GM21576 (cell line): ENCODE data around the gene LTB4R.

Experiments used
- ATAC-seq: cut with Tn5 transposase; IDR thresholded peaks from one replicate; pipeline ENCODE4 v1.9.1; 2021; ENCODE audit warnings: mild to moderate bottlenecking, moderate library complexity; ENCODE audit not compliant: unreplicated experiment

The LTB4R gene, protein sequence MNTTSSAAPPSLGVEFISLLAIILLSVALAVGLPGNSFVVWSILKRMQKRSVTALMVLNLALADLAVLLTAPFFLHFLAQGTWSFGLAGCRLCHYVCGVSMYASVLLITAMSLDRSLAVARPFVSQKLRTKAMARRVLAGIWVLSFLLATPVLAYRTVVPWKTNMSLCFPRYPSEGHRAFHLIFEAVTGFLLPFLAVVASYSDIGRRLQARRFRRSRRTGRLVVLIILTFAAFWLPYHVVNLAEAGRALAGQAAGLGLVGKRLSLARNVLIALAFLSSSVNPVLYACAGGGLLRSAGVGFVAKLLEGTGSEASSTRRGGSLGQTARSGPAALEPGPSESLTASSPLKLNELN

GRCh38 chr14:24310646-24311604 is at the start of gene LTB4R:
Gene LTB4R (plus strand): TSS chr14:24311502. CDS start chr14:24315652, 4,150 bp downstream.
- peak; percentile 60 for ATAC-seq

DNA sequence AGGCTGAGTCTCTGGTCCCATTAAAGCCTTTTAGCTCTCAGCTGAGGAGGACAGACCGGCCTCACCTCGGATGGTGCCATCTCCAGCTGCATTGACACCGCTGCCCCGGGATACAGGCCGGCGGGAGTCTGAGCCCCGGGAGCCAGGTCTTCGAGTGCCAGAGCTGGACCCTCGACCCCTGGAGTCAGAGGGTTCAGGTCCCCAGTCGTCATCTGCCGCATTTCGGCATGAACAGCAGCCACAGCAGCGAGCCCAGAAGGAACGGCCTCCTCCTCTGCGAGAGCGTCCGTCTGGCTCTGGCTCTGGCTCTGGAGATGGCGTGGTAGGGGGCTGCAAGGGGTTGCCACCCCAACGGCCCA is 49.4 kb upstream of the LTB4R start:
- no peak for ATAC-seq

DNA sequence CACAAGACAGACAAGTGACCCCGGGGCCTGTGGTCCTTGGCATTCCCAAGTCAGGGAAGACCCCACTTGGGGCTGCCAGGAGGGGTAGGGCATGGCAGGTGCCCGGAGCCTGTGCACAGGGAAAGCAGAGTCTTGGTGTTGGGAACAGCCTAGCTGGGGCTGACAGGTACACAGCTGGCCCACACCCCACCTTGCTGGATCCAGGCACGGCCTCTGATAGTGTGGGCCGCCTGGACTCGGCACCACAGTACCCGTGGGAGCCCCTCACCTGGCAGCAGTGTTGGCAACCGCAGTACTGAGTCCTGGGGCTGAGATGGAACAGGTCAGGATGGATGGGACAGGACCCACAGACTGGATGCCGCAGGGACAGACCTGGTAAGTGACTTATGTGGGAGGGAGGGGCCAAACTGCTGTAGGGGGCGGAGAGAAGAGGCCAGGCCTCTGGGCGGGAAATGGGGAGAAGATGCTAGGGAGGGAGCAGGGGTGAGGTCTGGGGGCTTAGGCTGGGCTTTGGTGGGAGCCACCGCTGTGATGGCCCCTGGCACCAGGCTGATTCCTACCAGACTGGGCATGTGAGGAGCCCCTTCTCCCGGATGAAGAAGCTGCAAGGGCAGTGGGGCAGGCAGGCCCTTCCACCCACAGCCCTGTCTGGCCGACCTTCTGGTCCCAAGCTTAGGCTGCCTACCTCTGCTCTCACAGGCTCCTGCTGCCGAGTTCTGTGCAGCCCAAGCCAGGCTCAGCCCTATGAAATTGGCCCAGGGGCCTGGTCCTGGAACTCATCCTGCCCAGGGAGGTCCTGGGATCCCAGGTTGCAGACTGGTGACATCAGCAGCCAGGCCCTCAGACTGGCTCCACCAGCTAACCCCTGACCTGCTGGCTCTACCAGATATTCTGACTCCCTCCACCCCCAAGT is 48.2 kb upstream of the LTB4R start, which contains the start of gene TGM1:
Gene TGM1 (minus strand): TSS at position 357 of the 913 bp plus-strand sequence. CDS start 825 bp downstream, outside the sequence.
- ATAC-seq = no peak

GRCh38 chr14:24263848-24264247 is 47.5 kb upstream of the LTB4R start:
- no peak for ATAC-seq

- no peak for ATAC-seq
These were observed 47.0 kb upstream of the LTB4R start for GRCh38 chr14:24264298-24264697.

DNA sequence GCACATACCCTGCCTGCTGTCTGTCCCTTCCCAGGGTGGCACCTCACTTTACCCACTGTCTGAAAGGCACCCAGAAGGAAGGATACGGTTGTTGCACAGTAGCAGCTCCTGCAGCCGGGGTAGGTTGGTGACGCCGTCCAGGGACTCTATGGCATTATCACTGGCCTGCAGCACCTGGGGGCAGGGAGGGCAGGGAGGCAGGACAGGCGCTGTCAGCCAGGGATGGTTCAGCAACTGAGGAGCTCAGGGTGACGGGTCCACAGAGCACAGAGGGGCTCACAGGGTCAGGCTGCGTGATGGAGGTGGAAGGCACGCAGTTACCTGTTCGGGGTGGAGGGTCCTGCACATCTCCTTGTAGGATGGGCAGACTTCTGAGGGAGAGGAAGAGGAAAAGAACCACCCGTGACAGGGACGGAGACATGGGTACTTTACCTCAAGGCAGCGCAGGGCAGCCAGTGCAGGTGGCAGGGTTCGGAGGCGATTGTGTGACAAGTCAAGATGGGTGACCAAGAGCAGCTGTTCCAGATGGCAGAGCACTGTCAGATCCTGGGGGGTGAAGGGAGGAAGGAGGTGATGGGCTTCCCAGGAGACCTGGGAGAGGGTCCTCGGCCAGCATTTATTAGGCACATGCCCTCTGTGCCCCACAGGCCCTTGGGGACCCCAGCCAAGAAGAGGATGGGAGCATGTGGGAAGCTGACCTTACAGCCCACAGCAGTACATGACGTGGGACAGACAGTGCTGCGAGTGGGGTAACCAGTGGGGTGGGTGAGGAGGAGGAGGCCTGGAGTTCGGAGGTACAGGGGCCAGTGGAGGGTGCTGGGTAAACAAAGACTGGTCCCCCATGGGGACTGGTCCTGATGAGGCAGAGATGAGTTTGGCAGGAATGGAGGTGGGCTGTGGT is 44.7 kb upstream of the LTB4R start:
- ATAC-seq = no peak

GRCh38 chr14:24267516-24267915 is 43.8 kb upstream of the LTB4R start:
- ATAC-seq = no peak

- no peak for ATAC-seq
These were observed 43.1 kb upstream of the LTB4R start for GRCh38 chr14:24268225-24268624.

- no peak for ATAC-seq
These were observed 41.9 kb upstream of the LTB4R start for GRCh38 chr14:24269368-24269767.

DNA sequence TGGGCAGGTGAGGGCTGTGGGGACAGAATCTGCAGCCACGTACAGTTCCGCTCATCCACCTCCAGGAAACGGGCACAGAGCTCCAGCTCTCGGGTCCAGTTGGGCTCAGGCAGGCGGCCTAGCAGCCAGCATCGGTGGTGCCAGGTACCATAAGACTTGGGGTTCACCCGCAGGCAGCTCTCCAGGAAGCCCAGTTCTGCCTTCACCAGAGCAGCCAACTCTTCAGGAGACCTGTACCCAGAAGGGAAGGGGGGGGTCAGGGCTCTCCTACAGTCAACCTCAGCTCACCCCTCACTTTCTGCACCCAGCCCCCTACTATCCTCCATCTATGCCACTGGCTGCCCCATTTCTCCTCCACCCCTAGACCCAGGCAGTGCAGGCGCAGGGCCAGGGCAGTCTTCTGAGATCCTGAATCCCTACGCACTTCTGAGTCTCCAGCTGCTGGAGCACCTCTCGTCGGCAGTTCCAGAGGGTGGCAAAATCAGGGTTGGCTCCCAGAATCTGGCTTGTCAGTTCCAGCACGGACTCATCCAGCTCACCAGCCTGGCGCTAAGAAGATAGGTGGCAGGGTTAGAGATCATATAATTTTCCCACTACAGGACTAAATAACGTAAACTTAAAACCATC is 41.3 kb upstream of the LTB4R start:
- no peak for ATAC-seq

DNA sequence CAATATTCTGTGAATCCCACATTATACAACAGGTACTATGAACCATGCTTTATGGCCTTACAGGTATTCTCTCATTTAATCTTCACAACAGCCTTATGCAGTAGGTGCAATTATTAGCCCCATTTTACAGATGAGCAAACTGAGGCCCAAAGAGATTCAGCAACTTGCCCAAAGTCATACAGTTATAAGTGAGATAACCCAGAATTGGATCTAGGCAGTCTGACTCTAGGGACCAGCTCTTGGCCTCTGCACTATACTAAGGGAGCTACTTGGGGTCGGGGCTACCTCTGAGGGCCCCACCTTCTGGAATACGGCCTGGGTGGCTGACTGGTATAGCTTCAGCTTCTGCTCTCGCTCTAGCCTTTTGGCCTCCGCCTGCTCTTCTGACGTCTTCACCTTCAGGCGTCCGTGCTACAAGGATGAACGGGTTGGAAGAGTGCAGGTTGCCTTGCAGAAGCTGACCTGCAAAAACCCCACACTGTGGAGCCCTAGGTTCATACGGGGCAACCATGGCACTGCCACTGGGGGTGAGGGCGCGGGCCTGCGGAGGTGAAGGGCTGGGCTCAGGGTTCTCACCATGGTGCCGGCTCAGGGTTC is 40.7 kb upstream of the LTB4R start:
- no peak for ATAC-seq

DNA sequence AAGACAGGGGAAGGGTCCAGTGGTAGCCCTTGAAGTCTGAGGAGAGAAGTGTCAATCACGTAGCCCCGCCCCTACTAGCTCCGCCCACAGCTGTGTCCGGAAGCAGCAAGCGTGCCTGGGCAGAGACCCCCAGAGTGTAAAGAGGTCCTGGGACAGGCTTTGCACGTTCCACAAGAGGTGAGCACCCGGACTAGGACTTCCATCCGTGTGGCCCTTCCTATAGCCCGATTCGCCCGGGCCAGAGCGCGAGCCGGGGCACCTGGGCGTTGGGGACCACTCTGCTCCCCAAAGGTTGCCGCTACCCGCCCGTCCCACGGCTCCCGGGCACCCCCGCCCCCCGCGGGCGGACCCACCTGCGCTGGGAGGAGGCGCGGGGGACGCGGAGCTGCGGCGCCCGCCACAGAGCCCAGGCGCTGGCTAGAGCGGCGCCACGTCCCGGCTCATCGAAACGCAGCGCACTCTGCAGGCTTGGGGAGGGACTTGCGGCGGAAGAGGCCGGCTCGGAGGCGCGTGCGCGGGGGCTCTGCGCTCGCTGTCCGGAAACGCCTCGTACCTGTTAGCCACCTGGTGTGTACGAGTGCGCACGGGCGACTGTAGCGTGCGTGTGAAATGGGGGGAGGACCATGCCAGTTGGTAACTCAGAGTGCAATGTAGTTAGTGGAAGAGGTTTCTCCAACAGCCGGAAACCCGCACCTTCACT is 40.0 kb upstream of the LTB4R start, which contains the start of gene RABGGTA:
Gene RABGGTA (minus strand): TSS at position 464 of the 700 bp plus-strand sequence. CDS start 482 bp downstream, outside the sequence.
- ATAC-seq = peak; percentile 78

DNA sequence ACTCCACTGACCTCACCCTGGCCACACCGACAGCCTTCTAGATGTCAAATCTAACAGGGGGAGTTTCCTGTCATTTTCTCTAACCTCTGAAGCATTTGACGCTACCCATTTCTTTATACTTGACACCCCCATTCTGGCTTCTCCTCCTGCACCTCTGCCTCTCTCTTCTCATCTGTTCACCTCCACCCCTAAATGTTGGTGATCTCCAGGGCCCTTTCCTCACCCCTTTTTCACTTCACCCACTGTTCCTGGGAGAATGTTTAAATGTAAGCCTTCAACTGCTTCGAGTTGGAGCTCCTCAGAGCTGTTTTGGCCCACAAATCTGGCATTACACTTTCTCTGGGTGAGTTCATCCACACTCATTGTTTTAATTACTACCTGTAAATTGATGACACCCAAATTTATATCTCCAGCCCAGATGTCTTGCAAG is 39.5 kb upstream of the LTB4R start:
- no peak for ATAC-seq

DNA sequence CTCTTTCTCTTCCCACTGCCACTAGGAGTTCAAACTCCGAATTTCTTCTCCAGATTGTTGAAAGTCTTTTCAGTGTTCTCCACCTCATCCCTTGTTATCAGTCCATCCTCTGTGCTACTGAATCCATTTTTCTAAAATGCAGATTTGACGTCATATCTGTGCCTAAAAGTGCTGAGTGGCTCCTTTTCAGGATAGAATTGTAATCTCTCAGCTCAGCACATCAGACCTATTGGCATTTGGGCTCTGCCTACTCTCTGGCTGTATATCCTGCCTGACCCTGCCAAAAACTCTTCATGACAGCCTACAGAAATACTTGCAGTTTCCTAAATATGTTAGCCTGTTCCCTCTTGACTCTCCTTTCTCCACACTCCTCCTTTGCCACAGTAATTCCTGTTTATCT is 38.8 kb upstream of the LTB4R start:
- ATAC-seq = no peak

DNA sequence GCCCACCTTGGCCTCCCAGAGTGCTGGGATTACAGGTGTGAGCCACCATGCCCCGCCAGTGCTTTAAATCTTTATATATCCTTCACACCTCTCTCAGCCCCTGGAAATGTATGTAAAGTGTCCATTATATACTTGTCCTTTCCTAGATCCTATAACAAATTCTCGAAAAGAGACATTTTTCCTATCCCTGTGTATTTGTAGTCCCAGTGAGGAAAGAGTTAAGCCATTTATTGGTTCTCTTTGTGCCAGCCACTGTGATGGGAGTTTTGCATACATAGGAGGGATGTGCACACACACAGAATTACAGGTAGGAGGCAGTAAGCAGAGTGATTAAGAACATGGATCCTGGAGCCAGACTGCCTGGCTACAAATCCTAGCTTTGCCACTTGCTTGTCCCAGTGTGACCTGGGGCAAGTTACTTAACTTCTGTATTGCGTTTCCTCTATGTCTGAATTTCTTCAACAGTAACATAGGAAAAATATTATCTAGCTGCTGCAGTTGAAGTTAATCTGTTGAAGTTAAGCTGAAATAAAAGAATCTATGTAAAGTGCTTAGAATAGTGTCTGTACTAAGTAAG is 37.8 kb upstream of the LTB4R start:
- no peak for ATAC-seq

DNA sequence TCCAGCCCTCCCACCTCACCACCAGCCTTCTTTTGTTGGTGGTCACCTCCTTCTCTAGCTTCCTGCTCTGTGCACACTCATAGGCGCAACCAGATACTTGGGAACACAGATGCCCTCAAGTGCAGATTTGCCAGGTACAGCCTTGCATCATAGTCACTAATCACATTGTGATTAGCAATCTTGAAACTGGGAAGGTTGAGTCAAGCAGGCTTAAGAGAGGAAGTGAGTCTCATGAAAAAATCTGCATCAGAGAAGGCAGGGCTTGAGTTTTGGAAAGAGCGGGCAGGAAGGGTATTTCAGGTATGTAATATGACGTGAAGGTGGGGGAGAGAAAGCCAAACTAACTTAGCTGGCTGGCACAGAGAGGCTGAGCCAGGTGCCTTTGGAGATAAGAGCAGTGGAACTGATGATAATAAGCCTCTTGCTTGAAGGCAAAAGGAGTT is 37.2 kb upstream of the LTB4R start:
- ATAC-seq = peak; percentile 44

DNA sequence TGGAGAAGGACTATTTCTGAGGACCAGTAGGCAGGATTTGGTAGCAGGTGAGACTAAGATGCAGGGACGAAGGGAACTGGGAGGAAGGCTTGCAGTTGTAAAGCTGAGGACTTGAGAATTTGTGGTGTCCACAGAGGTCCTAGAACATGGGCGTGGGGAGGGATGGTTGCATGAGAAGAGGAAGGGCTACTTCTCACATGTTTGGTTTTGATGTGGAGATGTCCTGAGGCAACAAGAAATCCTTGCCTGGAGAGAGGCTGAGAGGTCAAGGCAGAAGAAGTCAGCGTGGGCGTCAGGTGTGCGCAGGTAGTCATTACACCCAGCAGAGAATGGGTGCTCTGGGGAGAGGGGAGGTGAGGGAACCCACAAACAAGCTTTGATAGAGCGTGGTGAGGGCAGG is 34.2 kb upstream of the LTB4R start:
- ATAC-seq = no peak
